Upper lobe of left lung (tissue), 6 donors: ENCODE measurements around the gene ISCU. TPM values are rescaled to one million over a fixed set of nuclear protein-coding genes. Genes with fewer than 3 reads are reported as not detected.

Experiments
- ATAC-seq, 2 donors: fragments of 200-7000 bp; cut with Tn5 transposase; one replicate each; pipeline ENCODE4 v1.9.1; 2022; ENCODE audit warnings: mild to moderate bottlenecking in 2 of 2, moderate library complexity in 2 of 2; ENCODE audit not compliant: low FRiP score in 2 of 2
- DNase-seq, 2 donors: peaks; one replicate each; pipeline ENCODE4 v3.0.0-alpha.2; 2019 to 2020
- H3K27ac ChIP-seq, 4 donors: fragments of 200-600 bp; sonication (generic); one replicate each; pipeline ENCODE4 v1.5.1; 2016 to 2019
- H3K27me3 ChIP-seq, 4 donors: fragments of 200-600 bp; sonication (generic); one replicate each; pipeline ENCODE4 v1.5.1; 2017 to 2019
- H3K36me3 ChIP-seq, 4 donors: fragments of 200-600 bp; sonication (generic); one replicate each; pipeline ENCODE4 v1.5.1; 2016 to 2019
- H3K4me1 ChIP-seq, 4 donors: fragments of 200-600 bp; sonication (generic); one replicate each; pipeline ENCODE4 v1.5.1; 2018 to 2019
- H3K4me3 ChIP-seq, 4 donors: fragments of 200-600 bp; sonication (generic); one replicate each; pipeline ENCODE4 v1.5.1; 2017 to 2019; ENCODE audit warnings: mild to moderate bottlenecking in 2 of 4, moderate library complexity in 1 of 4
- H3K9me3 ChIP-seq, 4 donors: fragments of 200-600 bp; sonication (generic); one replicate each; pipeline ENCODE4 v1.5.1; 2018 to 2019
- CTCF ChIP-seq, 6 experiments: fragments of 450-650 bp in 4 of 6; fragments of 200-600 bp in 2 of 6; sonication (generic) in 2 of 6; IDR thresholded peaks; one replicate each; pipeline ENCODE4 v1.5.1; 2016 to 2019; ENCODE audit warnings: antibody characterized with exemption in 6 of 6
- EP300 ChIP-seq, 4 donors: sonication (generic); formaldehyde crosslinking; IDR thresholded peaks; one replicate each; pipeline ENCODE4 v1.5.1; 2017; ENCODE audit warnings: antibody characterized with exemption in 4 of 4, control low read depth in 2 of 4
- POLR2A ChIP-seq, 4 donors: fragments of 450-650 bp; IDR thresholded peaks; one replicate each; pipeline ENCODE4 v1.5.1; 2016 to 2017; ENCODE audit warnings: antibody characterized with exemption in 4 of 4, mild to moderate bottlenecking in 2 of 4
- POLR2AphosphoS5 ChIP-seq, 2 donors: sonication (generic); formaldehyde crosslinking; IDR thresholded peaks; one replicate each; pipeline ENCODE4 v1.5.1; 2017; ENCODE audit warnings: antibody characterized with exemption in 2 of 2
- WGBS, 2 donors: methylation state at CpG; one replicate each; pipeline ENCODE4 v1.1.5; 2017 to 2018; 5-methylcytosine and 5-hydroxymethylcytosine counted together
- total RNA-seq, 6 donors: library from RNA; depleted of rRNA in 4 of 6; stranded (reverse); fragments of >200 nt in 4 of 6; gene quantifications; one replicate each; pipeline versions ENCODE4 v1.1.0 to v1.2.1, GENCODE V29; 2016 to 2021
- donor health status: DM: no; HTN: no; CAD: no; lungs with moderate emphysema.
- donor health status: DM: no; HTN: yes; CAD: no; lungs with severe emphysema.

ISCU gene
- total RNA-seq, 6 donors from 2014 or later: 130 to 192 (median 152) TPM

GRCh38 chr12:108599541-108599940 is 37.1 kb downstream of the ISCU start:
- no peak for ATAC-seq
- no peaks in the 10 kb centered on the region for H3K36me3 ChIP-seq
- no peak for DNase-seq
- no peaks in the 10 kb centered on the region for H3K27me3 ChIP-seq
- no peak overlapping the region for H3K27ac ChIP-seq
- TF ChIP-seq EP300 (IDR thresholded peaks at IDR 0.05): no peak
- no peak for TF ChIP-seq POLR2A (IDR thresholded peaks at IDR 0.05)
- no peak for TF ChIP-seq POLR2AphosphoS5 (IDR thresholded peaks at IDR 0.05)
- no peak for TF ChIP-seq CTCF (IDR thresholded peaks at IDR 0.05)
- 80 to 81% methylated on average over 4 to 6 of the region's 6 CpGs for WGBS, 2 donors
- no peaks in the 10 kb centered on the region for H3K4me1 ChIP-seq
- no peak overlapping the region for H3K4me3 ChIP-seq
- no peaks in the 10 kb centered on the region for H3K9me3 ChIP-seq

GRCh38 chr12:108599948-108600701 is 37.7 kb downstream of the ISCU start:
- no peak overlapping the region for H3K27ac ChIP-seq
- H3K4me3 ChIP-seq: no peak overlapping the region
- TF ChIP-seq CTCF (IDR thresholded peaks at IDR 0.05) (no peak), EP300 (IDR thresholded peaks at IDR 0.05) (no peak), POLR2AphosphoS5 (IDR thresholded peaks at IDR 0.05) (no peak), POLR2A (IDR thresholded peaks at IDR 0.05) (no peak)
- no peaks in the 10 kb centered on the region for H3K4me1 ChIP-seq
- ATAC-seq: no peak
- no peaks in the 10 kb centered on the region for H3K27me3 ChIP-seq
- DNase-seq: no peak
- no peaks in the 10 kb centered on the region for H3K9me3 ChIP-seq
- WGBS, 2 donors: 84 to 86% methylated on average over 8 to 10 of the region's 10 CpGs
- H3K36me3 ChIP-seq: no peaks in the 10 kb centered on the region

- DNase-seq (no peak), ATAC-seq (no peak)
- Histone ChIP-seq H3K27ac (no peak overlapping the region), H3K4me1 (no peaks in the 10 kb centered on the region), H3K27me3 (no peaks in the 10 kb centered on the region), H3K4me3 (no peak overlapping the region), H3K9me3 (no peaks in the 10 kb centered on the region), H3K36me3 (no peaks in the 10 kb centered on the region)
- WGBS, 2 donors: 56 to 60% methylated on average over 4 of the region's 4 CpGs
- TF ChIP-seq EP300 (IDR thresholded peaks at IDR 0.05) (no peak), POLR2A (IDR thresholded peaks at IDR 0.05) (no peak), POLR2AphosphoS5 (IDR thresholded peaks at IDR 0.05) (no peak), CTCF (IDR thresholded peaks at IDR 0.05) (no peak)
Observed at GRCh38 chr12:108600702-108601007, 38.3 kb downstream of the ISCU start.

DNA sequence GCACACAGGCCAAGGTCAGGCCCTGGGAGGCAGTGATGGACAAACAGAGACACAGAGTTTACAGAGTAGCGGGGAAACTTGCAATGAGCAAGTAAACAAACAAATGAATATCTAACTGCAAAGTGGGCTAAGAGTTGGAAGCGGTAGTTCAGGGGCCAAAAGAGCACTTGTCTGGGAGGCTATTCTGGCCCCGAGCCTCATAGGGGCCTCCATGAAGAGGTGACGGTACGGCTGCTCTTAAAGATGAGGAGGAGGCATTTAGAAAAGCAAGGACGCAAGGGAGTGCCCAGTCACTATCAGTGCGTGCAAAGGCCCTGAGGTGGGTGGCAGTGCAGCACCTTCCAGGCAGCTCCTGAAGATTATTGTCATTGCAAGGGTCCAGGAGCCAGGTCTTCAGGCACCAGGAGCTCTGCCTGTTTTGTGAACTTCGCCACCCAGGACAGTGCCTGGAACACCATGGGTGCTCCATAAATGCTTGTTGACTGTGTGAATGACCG is 39.9 kb downstream of the ISCU start:
- DNase-seq (no peak), ATAC-seq (no peak)
- Histone ChIP-seq H3K27me3 (no peaks in the 10 kb centered on the region), H3K27ac (no peak overlapping the region), H3K4me3 (no peak overlapping the region), H3K36me3 (no peaks in the 10 kb centered on the region), H3K4me1 (no peaks in the 10 kb centered on the region), H3K9me3 (no peaks in the 10 kb centered on the region)
- WGBS, 2 donors: 92 to 93% methylated on average over 9 of the region's 9 CpGs
- TF ChIP-seq POLR2A (IDR thresholded peaks at IDR 0.05) (no peak), CTCF (IDR thresholded peaks at IDR 0.05) (no peak), EP300 (IDR thresholded peaks at IDR 0.05) (no peak), POLR2AphosphoS5 (IDR thresholded peaks at IDR 0.05) (no peak)
